NCI-H1436 treated with DMSO at 0.1 percent for 48 hours (cell line): ENCODE data around the gene CDC42EP5.
"Not testable (repeated sequence)": the region's sequence is repeated elsewhere in the genome, so short reads cannot be mapped to it uniquely, and the experiment has no call there.

ENCODE experiments used
- DNase-seq: peaks from one replicate; lab custom pipeline; 2025; lab: John Stamatoyannopoulos, UW

Gene CDC42EP5, protein sequence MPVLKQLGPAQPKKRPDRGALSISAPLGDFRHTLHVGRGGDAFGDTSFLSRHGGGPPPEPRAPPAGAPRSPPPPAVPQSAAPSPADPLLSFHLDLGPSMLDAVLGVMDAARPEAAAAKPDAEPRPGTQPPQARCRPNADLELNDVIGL

DNA sequence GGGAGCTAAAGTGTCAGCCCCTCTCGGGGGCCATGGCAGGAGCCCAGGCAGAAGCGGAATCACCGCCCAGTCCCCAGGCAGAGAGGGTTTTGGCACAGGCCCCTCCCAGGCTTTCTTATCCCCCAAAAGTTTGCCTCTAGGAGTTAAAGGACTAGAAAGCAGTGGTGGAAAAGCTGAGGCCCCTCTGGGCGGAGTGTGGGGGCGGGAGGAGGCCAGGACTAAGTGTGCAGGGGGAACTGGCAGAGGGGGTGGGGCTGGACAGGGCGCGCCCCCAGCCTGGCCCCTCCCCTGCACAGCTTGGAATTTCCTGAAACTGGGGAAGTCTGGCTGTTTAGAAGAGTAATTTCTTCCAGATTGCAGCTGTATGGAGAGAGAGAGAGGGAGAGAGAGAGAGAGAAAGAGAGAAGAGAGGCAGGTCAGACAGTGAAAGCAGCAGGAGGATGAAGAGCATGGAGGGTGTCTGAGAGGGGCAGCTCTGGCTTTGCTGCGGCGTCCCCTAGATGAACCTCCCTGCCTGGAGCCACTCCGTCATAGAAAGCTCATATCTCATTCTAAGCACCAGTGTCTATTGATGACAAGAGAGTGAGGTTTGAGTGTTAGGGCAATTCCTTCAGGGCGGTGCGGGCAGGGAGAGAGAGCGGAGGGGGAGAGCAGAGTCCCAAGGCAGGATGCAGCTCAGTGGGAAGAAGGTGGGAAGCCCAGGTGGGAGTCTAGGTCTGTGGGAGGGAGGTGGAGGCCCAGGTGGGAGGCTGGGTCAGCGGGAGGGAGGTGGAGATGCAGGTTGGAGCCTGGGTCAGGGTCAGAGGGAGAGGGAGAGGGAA, at the start of gene CDC42EP5:
TSS of gene CDC42EP5 (minus strand) at position 226 of the 821 bp plus-strand sequence. CDS start 7,749 bp downstream, outside the sequence.
- no peak for DNase-seq

DNA sequence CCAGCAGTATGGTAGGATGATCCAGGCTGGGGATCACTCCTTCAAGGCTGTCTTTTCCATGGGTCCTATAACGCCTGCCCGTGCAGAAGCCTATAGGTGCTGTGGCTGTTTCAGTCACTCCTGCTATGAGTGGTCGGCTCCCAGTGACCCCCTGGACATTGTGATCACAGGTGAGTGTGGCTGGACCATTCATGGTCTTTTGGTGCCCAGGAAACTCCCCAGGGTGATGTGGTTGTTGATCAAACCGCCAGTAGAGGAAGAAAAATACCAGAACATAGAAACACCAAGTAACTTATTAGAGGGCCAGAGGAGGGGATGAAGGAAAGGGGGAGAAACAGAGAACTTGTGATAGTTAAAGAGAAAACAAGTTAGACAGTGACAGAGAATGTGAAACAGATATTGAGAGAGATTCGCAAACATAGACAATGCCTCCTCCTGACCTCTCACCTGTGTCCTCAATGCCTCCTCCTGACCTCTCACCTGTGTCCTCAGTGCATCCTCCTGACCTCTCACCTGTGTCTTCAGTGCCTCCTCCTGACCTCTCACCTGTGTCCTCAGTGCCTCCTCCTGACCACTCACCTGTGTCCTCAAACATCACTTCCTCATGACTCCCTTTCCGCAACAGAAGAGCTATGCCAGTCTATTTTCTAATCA, 48.9 kb upstream of the CDC42EP5 start:
- DNase-seq: no peak

DNA sequence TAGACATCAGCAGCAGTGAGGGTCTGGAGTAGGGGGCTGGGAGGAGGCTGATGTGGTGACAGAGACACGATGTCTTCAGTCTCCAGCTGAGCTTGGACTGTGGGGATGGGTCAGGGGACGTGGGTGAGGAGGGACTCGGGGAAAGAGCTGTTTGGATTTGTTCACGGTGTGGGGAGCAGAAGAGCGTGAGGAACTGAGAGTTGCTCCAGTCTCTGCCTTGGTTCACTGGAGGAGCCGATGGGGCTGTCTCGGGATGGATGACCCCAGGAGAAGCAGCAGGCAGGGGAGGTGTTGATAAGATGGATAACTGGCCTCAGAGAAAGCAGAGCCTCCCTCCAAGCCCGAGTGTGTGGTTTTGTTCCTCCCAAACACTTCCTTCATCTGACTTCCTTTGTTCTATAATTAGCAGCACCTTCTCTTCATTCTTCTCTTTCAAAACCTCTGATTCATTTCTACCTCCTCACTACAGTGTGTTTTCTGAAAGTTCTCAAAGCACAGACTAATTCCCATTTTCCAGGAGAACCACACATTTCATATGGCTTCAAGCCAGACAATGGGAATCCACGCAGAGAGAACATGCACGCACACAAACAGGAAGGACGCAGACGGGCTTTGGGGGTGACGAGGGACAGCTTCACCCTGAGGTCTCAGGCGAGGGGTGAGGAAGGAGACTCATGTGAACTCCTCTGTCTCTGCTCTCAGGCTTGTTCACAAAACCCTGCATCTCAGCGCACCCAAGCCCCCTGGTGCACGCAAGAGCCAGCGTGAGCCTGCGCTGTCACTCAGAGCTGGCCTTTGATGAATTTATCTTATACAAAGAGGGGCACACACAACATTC, 48.1 kb upstream of the CDC42EP5 start:
- DNase-seq: no peak

DNA sequence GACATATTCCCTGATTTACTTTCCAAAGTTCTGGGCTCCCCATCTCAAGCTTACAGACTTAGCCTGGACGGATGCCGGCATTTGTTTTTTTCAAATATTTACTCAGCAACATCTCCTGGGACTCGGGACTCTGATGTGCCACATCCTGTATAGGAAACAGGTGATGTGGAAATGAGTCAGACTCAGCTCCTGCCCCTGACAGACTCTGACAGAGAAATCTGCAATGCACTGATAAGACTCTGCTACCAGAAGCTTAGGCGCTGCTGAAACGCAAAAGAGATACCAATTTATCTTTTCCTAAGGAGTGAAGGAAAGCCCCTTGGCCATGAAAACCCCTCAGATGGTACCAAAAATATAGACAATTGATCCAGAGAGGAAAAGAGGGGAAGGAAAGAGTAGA, 45.7 kb upstream of the CDC42EP5 start:
- no peak for DNase-seq

DNA sequence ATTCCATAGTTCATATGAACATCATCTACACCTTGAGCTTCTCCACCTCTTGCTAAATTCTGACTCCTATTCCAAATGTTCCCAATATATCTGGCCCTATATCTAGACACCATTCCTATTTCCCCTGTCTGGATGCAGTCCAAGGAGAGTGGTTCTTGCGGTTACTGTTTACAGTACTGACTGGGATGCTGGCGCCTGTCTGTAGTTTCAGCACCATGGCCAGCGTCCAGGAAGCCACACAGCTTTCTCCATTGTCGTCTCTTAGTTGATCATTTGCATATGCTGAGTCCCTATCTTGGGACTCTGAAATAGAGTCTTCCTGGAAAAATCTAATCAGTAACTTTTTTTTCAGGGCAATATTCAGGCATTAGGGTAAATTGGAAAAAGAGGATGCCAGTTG, 44.4 kb upstream of the CDC42EP5 start:
- no peak for DNase-seq

DNA sequence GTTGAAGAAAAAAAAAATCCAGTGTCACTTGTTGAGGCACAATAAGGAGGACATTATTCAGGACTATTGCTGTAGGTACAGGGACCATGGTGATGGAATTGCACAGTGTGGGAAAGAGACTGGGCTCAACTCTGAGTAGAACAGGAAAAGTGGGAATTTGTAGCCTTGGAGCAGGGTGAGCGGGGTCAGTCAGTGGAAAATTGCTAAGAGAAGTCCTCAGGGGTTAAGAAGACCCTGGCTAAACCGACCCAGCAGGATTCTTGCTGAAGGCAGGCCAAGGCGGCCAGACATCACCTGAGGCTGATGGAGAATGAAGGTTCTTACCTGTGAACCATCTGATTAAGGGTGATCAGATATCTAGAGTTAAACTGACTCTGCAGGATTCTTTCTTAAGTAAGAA, 42.1 kb upstream of the CDC42EP5 start:
- no peak for DNase-seq

DNA sequence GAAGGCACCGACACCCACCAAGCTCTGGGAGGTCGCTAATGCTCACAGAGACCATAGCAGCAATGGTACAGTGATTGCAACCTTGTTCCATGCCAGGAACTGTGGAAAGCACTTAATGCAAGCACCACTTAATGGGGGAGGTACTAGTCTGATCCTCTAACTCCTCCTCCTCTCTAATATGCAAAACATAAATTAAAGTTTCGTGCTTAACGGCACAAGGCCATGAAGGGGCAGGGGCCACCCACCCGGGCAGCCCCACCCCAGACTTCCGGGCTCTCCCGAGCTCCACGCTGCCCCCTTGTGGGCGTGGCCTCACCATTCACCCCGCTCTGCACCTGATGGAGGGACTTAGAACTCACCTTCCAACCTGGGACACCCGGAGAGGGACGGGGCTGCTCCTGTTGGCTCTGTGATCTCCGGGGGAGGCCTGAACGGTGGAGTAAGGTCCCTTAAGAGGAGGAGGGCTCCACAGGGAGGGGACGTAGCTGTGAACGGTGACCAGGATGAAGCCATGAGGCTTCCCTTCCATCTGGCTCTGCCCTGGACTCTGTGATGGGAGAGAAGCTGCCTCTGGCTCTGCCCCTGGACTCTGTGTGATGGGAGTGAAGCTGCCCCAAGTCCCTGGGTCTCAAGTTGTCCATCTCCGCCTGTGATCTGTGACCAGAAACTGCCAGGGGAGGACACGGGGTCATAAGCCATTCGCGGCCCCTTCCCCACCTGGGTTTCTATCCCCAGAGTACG, 36.3 kb upstream of the CDC42EP5 start:
- DNase-seq: not testable (repeated sequence)

DNA sequence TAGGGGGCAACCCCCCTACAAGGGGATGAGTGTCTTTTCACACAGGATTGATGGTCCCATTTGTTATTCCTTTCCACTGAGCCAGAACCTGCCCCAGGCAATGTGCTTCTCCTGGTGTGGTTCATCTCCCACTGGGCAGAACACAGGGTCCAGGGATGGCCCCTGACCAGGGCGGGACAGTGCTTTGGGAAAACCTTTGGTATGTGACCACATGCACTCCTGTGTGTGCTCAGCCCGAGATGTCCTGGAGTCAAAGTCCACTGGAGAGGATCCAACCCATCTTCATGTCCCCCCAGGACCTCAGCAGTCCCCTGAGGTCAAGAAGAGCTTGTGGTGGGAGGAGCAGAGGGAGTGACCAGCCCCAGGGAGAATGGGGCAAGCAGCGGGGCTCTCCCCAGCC, 35.4 kb upstream of the CDC42EP5 start:
- DNase-seq: not testable (repeated sequence)

DNA sequence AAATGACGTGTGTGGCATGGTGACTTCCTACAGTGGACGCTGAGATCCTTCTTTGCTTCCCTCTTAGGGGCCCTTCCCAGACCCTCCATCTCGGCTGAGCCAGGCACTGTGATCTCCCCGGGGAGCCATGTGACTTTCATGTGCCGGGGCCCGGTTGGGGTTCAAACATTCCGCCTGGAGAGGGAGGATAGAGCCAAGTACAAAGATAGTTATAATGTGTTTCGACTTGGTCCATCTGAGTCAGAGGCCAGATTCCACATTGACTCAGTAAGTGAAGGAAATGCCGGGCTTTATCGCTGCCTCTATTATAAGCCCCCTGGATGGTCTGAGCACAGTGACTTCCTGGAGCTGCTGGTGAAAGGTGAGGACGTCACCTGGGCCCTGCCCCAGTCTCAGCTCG, 34.7 kb upstream of the CDC42EP5 start:
- no peak for DNase-seq

DNA sequence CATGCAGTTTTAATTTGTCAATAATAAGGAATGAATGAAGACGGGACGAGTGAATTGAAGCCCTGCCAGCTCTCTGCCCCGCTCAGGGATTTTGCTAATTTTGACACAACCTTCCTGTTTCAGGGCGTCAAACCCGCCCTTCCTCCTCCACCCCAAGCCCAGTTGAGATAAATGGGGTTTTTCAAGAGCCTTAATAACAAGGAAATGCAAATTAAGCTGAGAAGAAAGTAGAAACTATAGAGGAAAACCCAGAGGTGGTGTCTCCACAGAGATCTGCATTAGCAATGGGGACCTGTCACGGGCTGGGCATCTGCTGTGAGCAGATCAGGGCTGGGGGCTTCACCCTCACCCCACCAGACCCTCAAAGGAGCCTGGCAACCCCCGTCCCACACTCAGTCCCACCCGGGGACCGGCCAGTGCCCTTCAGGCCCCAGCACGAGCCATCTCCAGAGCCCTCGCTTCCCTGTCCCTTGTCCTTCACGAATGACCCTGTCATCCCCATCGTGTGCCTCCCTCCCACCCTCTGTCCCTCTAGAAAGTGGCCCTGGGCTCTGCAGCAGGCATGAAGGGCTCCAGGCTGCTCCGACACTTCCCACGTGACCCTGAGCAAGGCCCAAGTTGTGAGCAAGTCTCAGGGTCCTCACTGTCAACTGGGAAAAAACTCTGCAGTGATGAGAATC, 34.1 kb upstream of the CDC42EP5 start:
- not testable (repeated sequence) for DNase-seq

DNA sequence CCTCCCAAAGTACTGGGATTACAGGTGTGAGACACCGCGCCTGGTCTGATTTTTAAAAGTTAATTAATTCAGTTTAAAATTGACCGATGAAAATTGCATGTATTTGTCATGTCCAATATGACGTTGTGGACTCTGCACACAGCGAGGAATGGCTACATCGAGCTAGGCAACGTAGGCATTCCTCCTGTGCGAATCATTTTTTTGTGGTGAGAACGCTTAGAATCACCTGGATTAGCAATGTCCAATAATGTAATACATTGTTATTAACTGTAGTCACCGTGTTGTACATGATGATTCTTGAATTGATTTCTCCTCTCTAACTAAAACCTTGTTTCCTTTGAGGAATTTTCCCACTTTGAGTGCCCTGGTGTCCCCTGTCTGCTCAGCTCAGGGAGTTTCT, 33.0 kb upstream of the CDC42EP5 start:
- no peak for DNase-seq

DNA sequence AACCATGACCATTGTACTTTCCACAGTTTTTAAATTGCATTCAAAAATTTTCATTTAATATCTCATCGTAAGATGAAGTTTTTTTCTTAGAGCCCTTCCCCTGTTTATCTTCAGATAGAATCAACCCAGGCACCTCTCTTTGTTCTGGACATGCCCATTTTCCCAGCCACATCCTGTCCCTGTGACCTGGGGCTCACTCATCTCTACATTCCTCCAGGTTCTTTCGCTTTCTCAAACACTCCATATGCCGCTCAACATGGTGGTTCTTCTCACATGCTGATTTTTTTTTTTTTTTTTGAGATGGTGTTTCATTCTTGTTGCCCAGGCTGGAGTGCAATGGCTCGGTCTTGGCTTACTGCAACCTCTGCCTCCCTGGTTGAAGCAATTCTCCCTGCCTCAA, 32.4 kb upstream of the CDC42EP5 start:
- not testable (repeated sequence) for DNase-seq

DNA sequence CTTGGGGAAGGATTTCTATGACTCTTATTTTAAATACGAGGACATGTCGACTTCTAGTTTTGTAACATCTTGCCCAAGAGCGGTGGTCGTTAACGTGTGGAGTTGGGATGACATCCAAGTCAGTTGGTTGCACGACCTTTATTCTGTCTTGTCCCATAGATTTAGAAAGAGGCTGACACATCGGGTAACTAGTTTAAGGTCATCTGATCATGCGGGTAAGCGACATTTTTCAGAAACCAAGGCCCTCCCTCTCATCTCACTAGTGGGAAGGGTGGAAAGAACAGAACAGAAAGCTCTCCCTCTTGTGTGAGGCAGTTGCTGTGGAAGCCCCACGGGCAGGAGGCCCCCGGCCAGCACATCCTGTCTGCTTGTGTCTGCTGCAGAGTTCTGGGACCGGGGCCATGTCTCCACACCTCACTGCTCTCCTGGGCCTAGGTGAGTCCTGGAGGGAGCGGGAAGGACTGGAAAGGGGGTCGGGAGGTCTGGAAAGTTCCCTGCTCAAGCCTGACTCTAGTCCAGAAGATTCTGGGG, 29.5 kb upstream of the CDC42EP5 start, which contains the start of gene LAIR2:
TSS of gene LAIR2 (plus strand) at position 314 of the 531 bp plus-strand sequence. CDS start at position 402, 88 bp downstream.
- no peak for DNase-seq

DNA sequence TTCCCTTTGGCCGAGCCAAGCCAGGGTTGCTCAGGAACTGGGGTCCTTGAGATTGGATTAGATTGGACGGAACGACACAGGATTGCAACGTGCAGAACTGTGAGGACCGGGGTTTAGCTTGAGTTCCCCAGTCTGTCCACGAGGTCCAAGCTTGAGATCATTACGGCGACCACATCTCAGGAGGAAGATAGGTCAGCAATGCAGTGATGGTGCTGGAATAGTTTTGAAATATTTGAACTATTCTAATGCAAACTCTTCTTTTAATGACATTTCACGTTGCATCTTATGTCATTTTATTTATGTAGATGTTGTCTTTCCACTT, 25.3 kb upstream of the CDC42EP5 start:
- not testable (repeated sequence) for DNase-seq

DNA sequence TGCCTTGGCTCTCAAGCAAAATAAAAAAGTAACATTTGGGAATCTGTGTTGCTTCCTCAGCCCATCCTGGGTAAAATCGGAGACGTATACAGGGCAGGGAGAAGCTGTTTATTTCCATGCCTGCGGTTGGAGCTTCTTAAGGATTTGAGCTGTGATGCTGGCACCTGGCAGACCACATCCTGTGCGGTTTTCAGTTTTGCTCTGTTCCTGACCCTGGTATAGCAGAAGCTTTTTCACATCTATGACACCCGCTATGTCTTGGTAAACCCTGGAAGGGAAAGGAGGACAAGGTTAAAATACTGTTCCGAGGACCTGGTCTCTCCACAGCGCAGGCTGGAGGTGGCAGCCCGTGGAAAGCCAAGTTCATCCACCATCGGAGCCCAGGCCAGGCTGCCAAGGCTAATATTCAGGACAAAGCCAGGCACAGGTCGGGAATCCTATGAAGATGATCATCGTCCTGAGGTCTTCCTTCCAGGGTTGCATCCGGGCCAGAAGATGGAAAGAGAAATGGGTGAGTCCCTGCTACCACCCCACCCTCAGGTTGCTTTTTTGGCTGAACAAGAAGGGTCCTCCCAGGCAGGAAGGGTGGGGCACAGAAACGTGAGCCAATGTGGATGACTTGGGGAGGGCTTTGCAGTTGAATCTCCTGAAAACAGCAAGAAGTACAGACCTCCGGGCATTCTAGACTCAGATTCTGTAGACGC, 24.8 kb upstream of the CDC42EP5 start:
- not testable (repeated sequence) for DNase-seq

DNA sequence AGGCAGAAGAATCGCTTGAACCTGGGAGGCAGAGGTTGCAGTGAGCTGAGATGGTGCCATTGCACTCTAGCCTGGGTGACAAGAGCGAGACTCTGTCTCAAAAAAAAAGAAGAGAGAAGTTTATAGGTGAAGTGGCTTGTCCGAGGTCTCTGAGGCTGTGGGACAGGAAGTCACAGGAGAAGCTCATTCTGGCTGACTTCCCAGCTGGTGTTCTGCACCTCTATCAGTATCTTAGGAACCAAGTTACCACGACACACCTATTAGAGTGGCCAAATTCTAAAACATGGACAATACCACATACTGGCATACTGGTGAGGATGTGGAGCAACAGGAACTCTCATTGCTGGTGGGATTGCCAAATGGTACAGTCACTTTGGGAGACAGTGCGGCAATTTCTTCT, 22.2 kb upstream of the CDC42EP5 start:
- DNase-seq: not testable (repeated sequence)

DNA sequence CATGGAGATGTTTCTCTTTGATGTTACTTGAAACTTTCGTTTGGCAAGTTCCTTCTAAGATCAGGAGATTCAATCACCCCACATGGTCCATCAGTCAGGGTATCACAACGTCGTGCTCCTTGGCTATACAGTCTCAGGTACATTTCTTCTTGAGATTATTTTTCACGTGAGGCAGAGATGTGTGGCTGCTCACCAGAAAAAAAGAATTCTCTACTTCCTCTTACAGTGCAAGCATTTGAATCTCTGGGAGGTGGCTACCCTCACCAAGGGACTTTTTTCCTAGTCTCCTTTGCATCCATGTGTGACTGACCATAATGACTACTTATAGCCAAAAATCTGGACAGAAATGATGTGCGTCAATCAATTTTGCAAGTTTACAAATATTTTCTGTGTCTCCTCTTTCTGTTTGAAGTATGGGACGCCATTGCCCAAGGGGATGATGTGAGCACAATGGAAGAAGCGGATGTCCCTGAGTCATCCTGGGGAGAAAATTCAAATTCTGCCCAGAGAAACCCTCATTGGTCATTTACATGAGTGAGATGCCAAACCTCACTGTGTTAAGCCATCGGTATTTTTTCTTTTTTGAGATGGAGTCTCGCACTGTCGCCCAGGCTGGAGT, 21.0 kb upstream of the CDC42EP5 start:
- DNase-seq: no peak

DNA sequence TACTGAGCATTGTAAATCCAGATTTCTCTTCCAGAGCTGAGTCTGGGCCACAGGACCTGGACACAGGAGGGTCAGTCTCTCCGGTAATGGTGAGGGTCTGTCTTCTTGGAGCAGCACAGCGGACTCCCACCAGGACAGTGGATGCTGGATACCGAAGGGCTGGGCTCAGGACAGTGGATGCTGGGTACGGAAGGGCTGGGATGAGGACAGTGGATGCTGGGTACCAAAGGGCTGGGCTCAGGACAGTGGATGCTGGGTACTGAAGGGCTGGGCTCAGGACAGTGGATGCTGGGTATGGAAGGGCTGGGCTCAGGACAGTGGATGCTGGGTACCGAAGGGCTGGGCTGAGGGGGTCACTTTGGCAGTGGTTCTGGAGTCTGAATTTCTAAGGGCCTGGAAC, 20.0 kb upstream of the CDC42EP5 start:
- not testable (repeated sequence) for DNase-seq

DNA sequence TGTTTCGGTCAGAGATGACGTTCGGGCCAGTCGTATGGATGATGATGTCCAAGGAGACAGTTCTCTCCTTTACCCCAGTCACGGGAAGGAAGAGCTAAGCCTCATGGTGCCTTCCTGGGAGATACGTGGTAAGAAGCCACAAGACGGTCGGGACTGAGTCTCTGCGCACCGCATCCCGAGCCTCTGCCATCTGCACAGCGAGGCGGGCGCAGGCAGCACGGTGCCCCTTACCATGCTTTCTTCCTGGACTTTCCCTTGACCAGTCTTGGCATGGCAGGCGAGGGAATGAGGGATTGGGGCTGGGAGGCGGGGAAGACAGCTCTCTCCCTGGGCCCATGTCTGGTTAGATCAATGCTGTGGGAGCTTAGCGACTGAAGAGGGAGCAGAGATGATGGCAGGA, 19.5 kb upstream of the CDC42EP5 start:
- DNase-seq: no peak

DNA sequence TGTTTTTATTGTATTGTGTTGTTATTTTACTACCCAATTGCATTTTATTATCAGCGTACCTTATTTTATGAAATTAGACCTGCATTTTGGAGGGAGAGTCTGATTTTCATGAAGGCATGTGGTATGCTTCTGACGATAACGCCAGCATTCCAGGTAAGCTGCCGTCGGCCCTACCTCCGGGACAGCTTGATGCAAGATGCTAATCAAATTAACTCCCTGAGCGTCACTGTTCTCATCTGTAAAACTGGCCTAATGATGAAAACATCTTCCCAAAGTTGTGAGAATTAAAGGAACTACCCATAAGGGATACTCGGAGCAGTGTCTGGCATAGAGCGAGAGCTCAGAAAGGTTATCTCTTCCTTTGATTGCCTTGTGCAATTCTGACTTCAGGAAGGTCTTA, 16.7 kb upstream of the CDC42EP5 start:
- DNase-seq: no peak
